GM18867 (cell line): Measurements from ENCODE around the gene PGBD2.
A peak's percentile ranks its signal among the peaks of the same experiment; 100 is the strongest.
"Not testable (repeated sequence)": the region's sequence is repeated elsewhere in the genome, so short reads cannot be mapped to it uniquely, and the experiment has no call there.

Experiments
- ATAC-seq: cut with Tn5 transposase; IDR thresholded peaks from one replicate; pipeline ENCODE4 v1.9.1; 2021; ENCODE audit warnings: mild to moderate bottlenecking, moderate library complexity; ENCODE audit not compliant: unreplicated experiment

Gene PGBD2, protein sequence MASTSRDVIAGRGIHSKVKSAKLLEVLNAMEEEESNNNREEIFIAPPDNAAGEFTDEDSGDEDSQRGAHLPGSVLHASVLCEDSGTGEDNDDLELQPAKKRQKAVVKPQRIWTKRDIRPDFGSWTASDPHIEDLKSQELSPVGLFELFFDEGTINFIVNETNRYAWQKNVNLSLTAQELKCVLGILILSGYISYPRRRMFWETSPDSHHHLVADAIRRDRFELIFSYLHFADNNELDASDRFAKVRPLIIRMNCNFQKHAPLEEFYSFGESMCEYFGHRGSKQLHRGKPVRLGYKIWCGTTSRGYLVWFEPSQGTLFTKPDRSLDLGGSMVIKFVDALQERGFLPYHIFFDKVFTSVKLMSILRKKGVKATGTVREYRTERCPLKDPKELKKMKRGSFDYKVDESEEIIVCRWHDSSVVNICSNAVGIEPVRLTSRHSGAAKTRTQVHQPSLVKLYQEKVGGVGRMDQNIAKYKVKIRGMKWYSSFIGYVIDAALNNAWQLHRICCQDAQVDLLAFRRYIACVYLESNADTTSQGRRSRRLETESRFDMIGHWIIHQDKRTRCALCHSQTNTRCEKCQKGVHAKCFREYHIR

GRCh38 chr1:248906009-248906752 lies at the start of gene PGBD2:
Gene PGBD2 (plus strand): TSS chr1:248906235. CDS start chr1:248913863, 7,628 bp downstream.
- peak; percentile 92 for ATAC-seq

DNA sequence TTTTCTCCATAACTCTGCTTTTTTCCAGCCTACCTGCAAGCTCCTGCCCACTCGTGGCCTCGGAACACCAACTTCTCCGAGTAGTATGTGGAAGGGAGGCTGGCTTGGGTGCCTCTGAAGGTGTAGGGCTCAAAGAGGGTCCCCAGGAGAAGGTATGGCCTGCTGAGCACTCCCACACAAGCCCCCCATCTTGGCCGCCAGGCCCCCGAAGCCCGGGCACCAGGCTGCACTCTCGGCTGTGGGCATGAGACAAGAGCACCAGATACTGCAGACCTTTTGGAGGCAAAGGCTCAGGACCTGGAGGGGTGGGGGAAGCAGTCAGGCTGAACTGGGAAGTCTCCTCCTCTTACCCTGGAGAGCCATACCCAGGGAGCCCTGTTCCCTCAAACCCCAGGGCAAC lies 48.8 kb upstream of the PGBD2 start:
- ATAC-seq: no peak

GRCh38 chr1:248857749-248858095 lies 48.3 kb upstream of the PGBD2 start:
- ATAC-seq: no peak

GRCh38 chr1:248858096-248858890 lies 47.7 kb upstream of the PGBD2 start:
- peak; percentile 40 for ATAC-seq

GRCh38 chr1:248858891-248859889 lies 46.8 kb upstream of the PGBD2 start, which contains the start of gene ZNF692:
Gene ZNF692 (minus strand): TSS chr1:248859085. CDS start chr1:248858309, 776 bp downstream.
- ATAC-seq: peak; percentile 73

GRCh38 chr1:248860007-248860406 lies 46.0 kb upstream of the PGBD2 start:
- ATAC-seq: no peak

DNA sequence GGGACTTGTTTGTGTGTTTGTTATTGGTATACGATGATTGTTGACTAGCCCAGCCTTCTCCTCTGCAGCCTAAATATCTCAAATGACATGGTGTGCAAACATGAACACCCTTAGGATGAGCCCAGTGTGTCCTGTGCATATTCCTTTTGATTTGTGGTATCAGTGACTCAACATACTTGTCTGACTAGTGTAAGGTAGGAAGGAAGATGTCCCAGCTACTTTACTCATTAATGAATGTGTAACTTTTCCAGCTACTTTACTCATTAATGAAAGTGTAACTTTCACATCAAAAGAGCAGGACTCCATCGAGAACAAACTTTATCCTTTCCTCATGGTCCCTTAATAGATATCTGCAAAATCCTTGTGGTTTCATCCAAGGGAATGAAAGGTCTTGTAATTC lies 44.4 kb upstream of the PGBD2 start:
- no peak for ATAC-seq

GRCh38 chr1:248862695-248862997 lies 43.4 kb upstream of the PGBD2 start:
- peak; percentile 9 for ATAC-seq

DNA sequence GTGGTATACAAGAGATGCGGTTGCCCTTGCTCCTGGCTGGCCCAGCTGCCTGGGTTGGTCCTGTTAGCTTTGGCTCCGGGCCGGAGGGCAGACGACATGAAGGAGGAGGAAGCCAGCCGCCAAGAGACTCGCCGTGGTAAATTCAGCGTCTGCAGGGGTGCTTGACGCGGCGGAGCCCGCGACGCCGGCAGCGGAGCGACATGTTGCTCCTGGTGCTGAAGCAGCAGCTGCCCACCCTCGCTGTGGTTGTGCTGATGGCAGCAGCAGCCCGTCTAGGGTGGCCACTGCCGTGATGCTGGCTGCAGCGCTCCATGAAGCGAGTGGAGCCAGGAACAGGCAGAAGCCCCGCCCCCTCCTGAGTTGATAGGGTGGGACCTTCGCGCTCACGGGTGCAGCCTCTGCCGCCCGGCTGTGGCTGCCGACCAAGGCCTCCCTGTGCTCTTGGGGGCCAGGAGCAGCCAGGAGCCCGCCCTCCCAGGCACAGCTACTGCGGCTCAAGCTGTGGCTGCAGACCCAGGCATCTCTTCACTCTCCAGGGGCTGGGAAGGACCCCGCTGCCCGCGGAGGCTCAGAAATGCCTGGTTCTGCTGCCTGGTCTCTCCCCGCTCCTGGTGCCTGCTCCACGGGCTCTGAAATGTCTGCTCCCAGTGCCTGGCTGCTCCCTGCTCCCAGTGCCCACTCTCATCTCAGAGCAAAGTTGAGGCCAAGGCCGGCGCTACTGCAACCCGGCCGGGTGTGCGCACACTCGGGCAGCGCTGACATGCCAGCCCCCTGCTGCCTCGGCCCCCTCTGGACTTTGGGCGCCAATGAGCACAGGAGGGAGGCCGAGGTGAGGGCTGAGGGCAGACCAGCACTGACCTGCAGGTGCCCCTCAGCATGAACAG lies 42.8 kb upstream of the PGBD2 start:
- peak; percentile 69 for ATAC-seq

- no peak for ATAC-seq
These were observed 34.1 kb upstream of the PGBD2 start for GRCh38 chr1:248871837-248872401.

DNA sequence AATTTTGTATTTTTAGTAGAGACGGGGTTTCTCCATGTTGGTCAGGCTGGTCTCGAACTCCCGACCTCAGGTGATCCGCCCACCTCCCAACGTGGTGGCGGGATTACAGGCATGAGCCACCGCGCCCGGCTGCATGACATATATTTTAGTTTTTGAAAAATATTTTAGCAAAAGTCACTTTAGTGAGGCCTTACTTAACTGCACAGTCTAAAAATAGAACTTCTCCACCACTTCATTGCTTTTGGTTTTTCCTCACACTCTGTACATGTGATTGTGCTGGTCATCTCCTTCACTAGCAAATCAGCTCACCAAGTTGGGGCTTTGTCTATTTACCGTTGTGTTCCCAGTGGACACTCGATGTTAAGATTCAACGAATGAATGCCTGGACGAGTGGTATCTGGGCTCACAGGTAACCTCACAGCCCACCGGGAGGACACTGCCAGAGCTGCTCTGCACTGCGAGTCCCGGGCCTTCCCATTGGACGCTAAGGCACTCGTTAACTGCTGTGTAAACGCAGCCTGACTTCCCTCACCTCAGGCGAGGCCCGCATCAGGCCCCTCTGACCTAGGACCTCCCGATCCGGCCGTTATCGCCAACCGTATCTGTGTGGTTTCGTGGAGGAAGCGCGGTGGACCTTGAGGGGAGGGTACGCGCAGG lies 33.2 kb upstream of the PGBD2 start:
- peak; percentile 39 for ATAC-seq

- peak; percentile 81 for ATAC-seq
These were observed 32.5 kb upstream of the PGBD2 start for GRCh38 chr1:248873409-248873992.

DNA sequence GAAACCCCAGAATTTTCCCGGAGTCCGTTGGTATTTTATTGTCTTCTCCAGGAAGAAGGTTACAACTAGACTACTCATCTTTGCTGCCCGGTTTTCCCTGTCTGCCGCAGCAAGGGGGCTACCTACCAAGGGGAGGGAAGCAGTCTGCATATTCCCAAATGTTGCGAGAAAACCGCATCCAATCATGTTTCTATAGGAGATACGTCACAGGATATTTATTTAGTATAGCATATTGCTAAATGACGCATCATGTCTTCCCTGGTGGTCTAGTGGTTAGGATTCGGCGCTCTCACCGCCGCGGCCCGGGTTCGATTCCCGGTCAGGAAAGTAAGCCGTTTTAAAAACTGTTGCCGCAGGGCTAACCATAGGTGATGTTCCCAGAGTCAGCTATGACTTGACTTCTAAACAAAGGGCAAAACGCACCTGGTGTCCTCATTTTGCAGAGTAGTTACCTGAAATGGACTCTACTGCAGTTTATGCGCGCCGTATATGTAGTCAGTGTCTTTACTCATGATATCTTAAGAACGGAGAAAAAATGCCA lies 32.0 kb upstream of the PGBD2 start:
- ATAC-seq: peak; percentile 58

- ATAC-seq: no peak
These were observed 24.8 kb upstream of the PGBD2 start for GRCh38 chr1:248881261-248881660.

DNA sequence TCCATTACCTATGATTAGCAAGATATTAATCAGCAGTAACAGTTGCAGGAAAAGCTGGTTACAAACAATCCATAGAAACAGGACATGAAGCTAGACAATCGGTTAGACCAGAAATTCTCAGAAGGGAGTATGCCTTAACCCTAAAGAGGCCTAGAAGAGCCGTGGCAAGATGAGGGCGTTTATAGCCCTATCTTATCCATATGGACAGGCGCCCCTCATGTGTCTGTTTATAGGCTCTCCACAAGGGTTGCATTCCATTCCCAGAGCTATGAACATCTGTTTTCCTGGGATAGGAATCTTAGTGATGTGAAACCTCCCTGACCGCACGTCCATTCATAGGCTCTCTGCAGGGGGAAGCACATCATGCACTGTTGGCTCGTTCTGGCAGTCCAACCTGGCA lies 23.6 kb upstream of the PGBD2 start:
- ATAC-seq: not testable (repeated sequence)

GRCh38 chr1:248884632-248885295 lies 21.3 kb upstream of the PGBD2 start:
- ATAC-seq: no peak

DNA sequence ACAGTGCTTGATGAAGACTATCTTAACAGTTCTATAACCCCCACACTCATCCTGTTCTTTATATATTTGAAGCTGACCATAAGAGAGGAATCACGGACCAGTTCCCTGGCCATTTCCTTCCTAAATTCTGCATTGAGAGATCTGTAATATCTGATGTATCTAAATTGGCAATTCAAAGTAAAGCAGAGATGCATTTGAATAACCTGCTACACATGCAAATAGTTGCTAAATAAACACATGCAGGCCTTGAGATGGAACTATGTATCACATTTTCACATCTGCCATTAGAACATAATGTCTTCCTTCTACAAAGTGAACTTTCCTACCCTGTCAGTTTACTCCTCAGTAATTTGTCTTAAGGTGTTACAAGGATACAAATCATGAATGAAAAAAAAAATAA lies 20.4 kb upstream of the PGBD2 start:
- ATAC-seq: no peak
